ENCODE data around the gene LRRC61.

The LRRC61 gene

GRCh38 chr7:150370612-150371071 is 47.5 kb downstream of the LRRC61 start:
- DNase-seq (ENCODE audit: low read depth in 2 of 2): no peak

DNA sequence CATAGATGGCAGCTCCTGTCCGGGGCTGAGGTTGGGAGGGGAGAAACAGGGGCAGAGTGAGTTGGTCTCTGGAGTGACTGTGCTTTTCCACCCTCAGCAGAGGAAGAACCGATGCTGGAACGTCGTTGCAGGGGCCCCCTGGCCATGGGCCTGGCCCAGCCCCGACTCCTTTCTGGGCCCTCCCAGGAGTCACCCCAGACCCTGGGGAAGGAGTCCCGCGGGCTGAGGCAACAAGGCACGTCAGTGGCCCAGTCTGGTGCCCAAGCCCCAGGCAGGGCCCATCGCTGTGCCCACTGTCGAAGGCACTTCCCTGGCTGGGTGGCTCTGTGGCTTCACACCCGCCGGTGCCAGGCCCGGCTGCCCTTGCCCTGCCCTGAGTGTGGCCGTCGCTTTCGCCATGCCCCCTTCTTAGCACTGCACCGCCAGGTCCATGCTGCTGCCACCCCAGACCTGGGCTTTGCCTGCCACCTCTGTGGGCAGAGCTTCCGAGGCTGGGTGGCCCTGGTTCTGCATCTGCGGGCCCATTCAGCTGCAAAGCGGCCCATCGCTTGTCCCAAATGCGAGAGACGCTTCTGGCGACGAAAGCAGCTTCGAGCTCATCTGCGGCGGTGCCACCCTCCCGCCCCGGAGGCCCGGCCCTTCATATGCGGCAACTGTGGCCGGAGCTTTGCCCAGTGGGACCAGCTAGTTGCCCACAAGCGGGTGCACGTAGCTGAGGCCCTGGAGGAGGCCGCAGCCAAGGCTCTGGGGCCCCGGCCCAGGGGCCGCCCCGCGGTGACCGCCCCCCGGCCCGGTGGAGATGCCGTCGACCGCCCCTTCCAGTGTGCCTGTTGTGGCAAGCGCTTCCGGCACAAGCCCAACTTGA is 48.2 kb downstream of the LRRC61 start:
- DNase-seq (ENCODE audit: low read depth in 2 of 2): no peak

GRCh38 chr7:150371996-150372270 is 48.8 kb downstream of the LRRC61 start:
- DNase-seq (ENCODE audit: low read depth in 2 of 2): no peak

GRCh38 chr7:150372271-150373048 is 49.3 kb downstream of the LRRC61 start:
- DNase-seq (ENCODE audit: low read depth in 2 of 2): no peak

GRCh38 chr7:150373049-150373801 is 50.1 kb downstream of the LRRC61 start:
- DNase-seq (ENCODE audit: low read depth in 2 of 2): no peak

DNA sequence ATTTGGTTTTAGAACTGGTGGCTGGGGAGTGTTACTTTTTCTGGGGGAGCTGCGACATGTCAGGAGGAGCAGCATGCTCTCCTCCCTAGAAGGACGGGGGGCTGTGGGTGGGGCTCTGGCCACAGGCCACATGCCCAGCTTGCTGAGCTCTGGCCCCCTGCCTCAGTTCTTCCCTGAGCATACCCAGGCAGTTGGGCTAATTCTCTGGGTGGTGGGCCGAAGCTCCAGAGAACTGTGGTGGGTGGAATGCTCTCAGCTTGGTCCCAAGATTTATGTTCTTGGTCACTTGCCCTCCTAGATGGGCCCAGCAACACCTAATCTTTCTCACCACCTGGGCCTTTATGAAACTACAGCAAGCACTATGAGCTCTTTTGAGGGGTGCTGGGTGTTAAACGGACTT is 50.9 kb downstream of the LRRC61 start:
- no peak for DNase-seq (ENCODE audit: low read depth in 2 of 2)

DNA sequence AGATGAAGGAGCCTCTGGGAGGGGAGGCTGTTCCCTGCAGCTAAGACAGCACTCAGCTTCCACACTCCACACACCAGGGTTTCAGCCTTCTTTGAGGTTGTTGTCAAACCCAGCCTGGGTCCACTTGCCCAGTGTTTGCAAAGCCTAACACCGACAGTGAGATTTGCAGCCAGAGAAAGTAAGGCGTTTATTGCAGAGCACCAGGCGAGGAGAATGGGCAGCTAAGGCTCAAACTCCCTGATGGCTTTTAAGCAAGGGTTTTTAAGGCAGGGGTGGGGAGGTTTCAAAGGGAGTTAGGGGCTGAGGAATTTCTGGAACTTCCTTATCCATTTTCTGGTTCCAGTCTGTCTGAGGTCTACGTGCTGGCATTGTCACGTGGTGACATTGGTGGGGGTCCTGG is 51.3 kb downstream of the LRRC61 start:
- DNase-seq (ENCODE audit: low read depth in 2 of 2): no peak

DNA sequence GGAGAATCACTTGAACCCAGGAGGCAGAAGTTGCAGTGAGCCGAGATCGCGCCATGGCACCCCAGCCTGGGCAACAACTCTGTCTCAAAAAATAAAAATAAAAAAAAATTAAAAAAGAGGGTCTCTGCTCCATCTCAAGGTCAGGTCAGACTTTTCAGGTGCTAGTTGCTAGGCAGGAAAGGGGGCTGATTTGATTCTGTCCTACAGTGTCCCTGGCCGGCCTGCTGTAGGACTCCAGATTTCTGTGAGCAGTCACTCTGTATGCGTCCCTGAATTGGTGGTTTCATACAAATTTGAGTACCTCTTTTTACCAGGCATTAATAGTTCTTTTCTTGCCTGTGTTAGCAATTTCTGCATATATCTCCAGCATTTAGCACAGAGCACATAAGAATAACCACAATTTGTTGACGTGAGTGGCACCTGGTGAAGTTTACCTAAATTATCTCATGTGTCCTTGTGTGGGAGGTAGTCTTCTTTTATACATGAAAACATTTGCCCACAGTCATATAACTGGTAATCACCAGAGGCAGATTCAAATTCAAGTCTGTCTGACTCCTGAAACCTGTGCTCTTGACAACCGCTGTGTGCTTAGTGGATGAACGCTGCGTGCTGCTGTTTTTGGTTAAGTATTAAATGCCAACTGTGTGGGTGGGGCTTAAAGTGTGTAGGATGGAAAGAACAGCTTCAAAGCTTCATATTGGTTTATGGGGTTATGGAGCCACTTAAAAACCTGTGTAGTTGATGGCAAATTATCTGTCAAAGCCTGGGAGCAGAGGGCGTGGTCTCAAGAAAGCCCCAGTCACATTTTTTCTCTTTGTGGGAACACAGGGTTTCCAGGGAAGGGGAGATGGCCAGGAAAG is 52.7 kb downstream of the LRRC61 start:
- DNase-seq (ENCODE audit: low read depth in 2 of 2): no peak

GRCh38 chr7:150376560-150376959 is 53.4 kb downstream of the LRRC61 start:
- no peak for DNase-seq (ENCODE audit: low read depth in 2 of 2)

GRCh38 chr7:150377196-150377595 is 54.0 kb downstream of the LRRC61 start:
- DNase-seq (ENCODE audit: low read depth in 2 of 2): no peak

DNA sequence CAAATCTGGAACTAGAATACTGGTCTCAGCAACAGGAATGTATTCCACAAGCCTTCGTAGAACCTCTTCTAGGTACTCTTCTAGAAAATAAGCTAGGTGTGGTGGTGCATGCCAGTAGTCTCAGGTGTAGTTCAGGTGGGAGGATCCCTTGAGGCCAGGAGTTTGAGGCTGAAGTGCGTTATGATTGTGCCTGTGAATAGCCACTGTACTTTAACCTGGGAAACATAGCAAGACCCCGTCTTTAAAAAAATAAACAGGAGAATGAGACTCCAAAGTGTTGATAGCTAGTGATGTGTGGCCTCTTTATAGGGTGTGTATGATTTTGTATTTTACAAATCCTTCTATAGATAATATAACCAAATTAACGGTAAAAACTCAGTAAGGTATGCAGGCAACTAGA is 54.5 kb downstream of the LRRC61 start:
- no peak for DNase-seq (ENCODE audit: low read depth in 2 of 2)

DNA sequence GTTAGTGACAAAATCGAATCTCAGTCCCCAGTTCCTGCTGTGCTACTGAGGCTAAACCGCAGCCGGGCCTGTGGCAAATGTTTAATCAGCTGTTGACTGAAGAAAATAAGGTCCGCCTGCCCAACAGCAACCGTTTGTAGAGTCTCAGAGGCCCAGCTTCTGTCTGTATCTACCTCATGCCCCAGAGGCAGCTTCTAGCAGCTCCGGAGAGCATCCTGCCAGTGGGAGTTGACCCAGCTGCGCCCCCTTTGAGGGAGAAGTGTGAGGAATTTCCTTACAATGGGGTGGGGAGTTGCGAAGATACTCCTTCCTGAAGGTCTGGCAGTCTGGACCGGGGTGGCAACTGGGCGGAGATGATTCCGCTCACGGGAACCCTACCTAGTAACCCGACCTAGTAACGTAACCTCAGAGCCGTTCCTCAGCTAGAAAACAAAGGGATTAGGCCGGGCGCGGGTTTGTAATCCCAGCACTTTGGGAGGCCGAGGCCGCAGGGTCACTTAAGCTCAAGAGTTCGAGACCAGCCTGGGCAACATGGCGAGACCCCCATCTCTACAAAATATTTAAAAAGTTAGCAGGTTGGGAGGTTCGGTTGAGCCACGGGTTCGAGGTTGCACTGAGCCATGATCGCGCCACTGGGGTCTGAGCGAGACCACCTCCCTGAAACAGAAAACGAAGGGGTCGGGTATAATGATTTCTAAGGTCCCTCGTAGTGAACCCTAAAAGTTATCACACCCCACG is 55.1 kb downstream of the LRRC61 start:
- no peak for DNase-seq (ENCODE audit: low read depth in 2 of 2)

DNA sequence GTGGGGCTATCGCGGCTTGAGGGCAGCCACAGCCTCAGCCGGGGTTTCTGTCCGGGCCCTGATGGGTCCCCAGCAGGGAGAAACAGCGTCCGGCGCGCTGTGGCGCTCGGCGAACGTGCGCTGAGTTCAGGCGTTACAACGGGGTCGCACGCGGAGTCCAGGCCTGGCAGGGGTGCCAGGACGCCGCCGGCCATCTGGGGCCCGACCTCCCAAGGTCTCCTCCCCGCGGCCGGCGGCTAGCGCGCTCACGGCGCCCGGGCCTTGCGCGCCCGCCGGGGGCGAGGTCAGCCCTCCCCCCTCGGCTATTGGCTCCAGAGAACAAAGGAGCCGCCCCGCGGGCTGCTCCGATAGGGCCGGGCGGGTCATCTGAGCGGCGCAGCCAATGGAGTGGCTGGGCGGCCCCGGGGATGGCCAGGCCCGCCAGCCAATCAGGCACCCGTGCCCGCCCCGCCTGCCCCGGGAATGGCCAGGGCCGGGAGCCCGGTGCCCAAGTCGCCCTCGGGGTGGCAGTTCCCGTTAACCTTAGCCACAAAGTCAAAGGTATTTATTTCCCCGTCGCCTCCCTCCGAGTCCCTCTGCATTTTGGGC is 55.8 kb downstream of the LRRC61 start, which contains the start of gene ZNF775:
ZNF775 (plus strand) TSS at position 478 of the 588 bp plus-strand sequence. CDS start 9,141 bp downstream, outside the sequence.
- peak; percentile 81 to 83 for DNase-seq (ENCODE audit: low read depth in 2 of 2)

DNA sequence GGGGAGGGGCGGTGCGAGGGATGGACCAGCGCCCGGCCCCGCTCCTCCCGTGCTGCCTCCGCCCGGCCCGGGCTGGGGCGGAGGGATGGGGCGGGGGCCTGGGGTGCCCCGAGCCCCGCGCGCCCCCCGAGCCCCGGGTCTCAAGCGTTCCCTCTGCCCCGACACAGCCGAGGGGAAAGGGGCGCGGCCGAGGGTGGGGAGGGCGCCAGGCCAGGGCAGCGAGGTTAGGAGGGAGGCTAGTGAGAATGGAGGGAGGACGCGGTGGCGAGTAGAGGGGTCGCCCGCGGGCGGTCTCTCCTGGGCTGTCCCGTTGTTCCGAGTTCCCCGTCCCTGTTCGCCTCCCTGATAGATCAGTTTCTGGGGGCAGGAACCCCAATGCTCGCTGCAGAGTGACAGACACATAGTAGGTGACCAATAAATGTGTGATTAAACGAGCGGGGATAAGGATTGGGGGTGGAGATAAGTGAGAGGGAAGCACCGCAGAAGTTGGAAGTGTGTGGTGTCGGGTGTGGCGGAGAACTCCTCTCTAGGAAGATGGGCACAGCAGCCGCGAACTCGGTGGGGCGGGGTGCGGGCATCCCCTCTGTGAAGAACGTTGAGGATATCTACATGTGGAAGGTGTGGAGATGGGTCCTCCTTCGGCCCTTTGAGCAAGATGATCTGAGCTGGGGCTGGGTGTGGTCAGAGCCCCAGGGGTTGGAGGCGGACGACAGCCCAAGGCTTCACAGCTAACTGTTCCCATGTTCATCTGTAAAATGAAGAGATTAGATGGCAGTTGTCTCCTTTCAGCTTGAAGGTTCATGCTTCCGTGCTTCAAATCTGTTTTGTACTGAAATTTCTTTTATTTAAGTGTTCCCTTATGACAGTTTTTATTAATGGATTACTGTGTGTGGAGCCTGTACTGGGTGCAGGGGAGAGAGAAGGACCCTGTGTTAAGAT is 56.6 kb downstream of the LRRC61 start:
- no peak for DNase-seq (ENCODE audit: low read depth in 2 of 2)

- no peak for DNase-seq (ENCODE audit: low read depth in 2 of 2)
Measured at GRCh38 chr7:150380463-150380862, 57.3 kb downstream of the LRRC61 start.

- DNase-seq (ENCODE audit: low read depth in 2 of 2): no peak
Measured at GRCh38 chr7:150381096-150381495, 57.9 kb downstream of the LRRC61 start.

GRCh38 chr7:150381785-150382122 is 58.6 kb downstream of the LRRC61 start:
- no peak for DNase-seq (ENCODE audit: low read depth in 2 of 2)

DNA sequence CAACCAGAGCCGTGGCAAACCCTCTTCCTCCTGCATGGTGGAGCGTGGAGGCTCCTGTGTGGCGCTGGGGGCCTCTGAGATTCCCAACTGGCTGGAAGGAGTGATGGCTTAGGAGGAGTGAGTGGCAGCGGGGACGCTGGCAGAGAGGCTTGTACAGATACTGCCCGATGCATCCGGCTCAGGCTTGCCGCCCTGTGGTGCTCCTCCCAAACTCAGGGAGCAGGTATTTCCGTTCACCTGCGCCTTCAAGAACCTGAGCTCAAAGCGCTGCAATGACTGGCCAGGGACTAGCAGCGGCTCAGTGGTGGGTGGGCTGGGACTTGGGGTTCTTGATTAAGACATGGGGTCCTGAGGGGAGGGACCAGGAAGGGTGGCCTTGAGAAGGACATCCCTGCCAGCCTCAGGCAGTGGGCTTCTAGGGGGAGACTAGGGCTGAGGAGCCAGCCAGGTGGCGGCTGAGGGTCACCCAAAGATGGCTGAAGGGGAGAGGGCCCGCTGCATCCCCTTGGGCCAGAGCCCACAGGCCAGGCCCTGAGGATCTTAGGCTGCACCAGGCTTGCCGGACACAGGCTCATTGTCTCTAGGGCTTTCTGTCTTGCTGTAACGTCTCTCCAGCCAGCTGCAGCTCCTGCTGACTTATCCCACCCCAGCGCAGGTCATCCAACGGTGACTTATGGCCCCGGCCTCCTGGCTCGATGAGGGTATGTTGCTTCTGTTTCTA is 59.1 kb downstream of the LRRC61 start:
- DNase-seq (ENCODE audit: low read depth in 2 of 2): no peak

- no peak for DNase-seq (ENCODE audit: low read depth in 2 of 2)
Measured at GRCh38 chr7:150382844-150383225, 59.7 kb downstream of the LRRC61 start.

Measured in stimulated activated CD8-positive, alpha-beta memory T cell treated with anti-CD3 and anti-CD28 coated beads, Interleukin-7, amount 100 ng/mL, for 1 hour (primary cell).